ENCODE results near the gene KLHL36.
"Not testable (repeated sequence)": the region's sequence is repeated elsewhere in the genome, so short reads cannot be mapped to it uniquely, and the experiment has no call there.

The KLHL36 gene

DNA sequence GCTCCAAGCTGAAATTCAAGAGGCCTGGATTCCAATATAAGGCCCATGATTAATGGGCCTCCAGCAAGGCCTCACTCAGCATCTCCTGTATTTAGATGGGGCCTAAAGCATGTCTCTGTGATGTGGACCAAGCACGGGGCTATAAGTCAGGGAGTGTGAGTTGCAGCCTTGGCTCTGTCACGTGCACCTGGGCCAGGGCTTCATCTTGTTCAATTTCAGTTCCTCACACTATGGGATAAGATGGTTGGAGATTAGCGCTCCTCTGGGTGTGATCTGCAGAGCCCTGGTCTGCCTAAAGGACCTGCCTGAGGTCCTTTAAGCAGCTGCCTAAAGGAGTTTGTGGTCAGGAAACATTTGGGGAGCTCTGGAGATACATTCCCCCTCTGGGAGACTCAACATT, 25.2 kb downstream of the KLHL36 start:
- no peak for DNase-seq (ENCODE audit: low read depth)

DNA sequence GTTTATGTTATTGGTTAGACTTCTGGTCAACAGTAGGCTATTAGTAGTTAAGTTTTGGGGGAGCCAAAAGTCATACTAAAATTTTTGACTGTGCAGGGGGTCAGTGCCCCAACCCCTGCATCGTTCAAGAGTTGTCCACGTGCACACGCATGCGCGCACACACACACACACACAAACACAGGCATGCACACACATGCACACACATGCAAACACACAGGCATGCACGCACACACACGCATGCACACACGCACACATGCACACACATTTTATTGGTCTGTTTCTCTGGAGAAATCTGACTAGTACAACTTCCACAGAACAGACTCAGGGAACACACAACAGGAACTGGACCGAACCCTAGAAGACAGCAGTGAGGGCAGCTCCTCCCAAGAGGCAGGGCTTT, 27.1 kb downstream of the KLHL36 start:
- DNase-seq (ENCODE audit: low read depth), result no peak

DNA sequence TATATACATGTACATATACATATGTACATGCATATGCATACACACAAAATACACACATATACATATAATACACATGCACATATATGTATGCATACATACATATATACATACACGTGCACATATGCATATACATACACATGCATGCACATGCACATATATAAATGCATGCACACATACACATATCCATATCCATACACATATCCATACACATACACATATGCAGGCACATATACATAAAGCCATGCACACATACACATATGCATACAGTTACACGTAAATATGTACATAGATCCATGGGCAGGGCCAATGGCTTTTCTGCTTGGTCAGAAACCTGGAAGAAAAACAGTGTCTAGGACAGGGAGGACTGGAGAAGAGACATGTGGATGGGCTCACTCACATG, 27.6 kb downstream of the KLHL36 start:
- DNase-seq (ENCODE audit: low read depth), result no peak

DNA sequence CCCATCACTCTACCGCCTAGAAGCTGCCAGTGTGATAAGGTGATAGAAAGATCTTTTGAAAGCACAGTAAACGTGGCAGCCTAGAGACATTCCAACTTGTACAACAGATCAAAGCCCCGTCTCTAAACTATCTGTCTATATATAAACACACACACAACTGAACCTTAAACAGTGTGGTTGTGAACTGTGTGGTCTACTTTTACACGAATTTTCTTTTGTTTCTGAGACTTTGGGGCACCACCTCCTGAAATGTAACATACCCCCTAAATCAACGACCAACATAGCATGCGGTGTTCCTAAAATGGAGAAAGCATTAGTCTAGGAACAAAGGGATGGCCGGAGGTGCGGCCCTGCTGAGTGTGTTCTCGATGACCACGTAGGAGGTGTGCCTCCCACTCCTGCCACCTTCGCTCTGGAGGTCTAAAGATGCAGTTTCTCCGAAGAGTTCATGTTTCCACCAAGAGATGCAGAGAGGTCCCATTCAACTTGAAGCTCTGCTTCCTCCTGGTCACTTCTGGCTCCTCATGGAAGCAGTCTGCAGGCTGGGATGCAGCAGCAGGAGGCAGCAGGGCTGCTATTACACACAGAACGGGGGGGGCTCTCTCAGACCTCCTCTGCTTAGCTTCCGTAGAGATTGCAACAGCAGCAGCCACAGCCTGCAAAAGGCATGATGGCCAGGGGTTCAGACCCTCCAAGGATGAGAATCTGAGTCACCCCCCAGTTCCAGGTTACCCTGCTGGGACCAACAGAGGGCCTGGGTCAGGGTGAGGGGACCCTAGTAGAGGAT, 28.9 kb downstream of the KLHL36 start:
- DNase-seq (ENCODE audit: low read depth), result no peak

DNA sequence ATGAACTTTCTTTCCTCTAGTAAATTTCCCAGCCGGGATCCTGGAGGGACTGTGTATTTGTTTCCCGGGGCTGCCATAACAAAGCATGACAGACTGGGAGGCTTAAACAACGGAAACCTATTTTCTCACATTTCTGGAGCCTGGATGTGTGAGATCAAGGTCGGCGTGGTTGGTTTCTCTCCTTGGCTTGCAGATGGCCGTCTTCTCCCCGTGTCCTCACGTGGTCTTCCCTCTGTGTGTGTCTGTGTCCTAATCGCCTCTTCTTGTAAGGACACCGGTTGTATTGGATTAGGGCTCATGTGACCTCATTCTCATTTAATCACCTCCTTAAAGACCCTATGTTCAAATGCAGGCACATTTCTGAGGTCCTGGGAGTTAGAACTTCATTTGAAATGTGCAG, 29.5 kb downstream of the KLHL36 start:
- DNase-seq (ENCODE audit: low read depth), result no peak

DNA sequence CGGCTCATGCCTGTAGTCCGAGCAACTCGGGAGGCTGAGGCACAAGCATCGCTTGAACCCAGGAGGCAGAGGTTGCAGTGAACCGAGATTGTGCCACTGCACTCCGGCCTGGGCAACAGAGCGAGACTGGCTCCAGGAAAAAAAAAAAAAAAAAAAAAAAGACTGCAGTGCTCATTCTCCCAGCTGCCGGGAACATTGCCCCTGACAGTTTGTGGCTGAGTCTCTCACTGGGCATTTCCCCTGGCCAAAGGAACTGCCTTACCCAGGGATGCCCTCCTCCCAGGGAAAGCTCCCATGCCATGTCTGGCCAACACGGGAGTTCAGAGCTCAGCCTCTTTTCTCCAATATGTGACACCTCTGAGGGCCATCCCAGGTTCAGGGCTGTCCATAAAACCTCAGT, 30.2 kb downstream of the KLHL36 start:
- no peak for DNase-seq (ENCODE audit: low read depth)

DNA sequence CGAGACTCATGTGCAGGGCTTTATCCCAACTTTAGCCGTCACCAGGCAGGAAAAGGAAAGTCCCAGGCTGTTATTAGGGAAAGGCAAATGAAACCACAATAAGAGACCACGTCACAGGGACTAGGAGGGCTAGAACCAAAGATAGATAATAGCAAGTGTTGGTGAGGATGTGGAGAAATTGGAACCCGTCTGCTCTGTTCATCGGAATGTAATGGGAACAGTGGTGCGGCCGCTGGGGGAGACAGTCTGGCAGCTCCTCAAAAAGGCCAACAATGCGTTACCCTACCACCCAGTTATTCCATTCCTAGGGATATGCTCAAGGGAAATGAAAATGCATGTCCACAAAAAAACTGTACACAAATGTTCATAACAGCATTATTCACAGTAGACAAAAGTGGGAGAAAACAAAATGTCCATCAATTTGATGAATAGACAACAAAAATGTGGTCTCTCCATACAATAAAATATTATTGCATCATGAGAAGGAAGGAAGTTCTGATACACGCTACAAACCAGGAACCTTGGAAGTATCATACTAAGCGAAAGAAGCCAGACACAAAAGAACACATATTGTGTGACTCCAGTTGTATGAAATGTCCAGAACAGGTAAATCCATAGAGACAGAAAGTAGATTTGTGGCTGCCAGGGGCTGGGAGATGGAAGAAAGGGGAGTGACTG, 32.0 kb downstream of the KLHL36 start:
- DNase-seq (ENCODE audit: low read depth), result no peak

DNA sequence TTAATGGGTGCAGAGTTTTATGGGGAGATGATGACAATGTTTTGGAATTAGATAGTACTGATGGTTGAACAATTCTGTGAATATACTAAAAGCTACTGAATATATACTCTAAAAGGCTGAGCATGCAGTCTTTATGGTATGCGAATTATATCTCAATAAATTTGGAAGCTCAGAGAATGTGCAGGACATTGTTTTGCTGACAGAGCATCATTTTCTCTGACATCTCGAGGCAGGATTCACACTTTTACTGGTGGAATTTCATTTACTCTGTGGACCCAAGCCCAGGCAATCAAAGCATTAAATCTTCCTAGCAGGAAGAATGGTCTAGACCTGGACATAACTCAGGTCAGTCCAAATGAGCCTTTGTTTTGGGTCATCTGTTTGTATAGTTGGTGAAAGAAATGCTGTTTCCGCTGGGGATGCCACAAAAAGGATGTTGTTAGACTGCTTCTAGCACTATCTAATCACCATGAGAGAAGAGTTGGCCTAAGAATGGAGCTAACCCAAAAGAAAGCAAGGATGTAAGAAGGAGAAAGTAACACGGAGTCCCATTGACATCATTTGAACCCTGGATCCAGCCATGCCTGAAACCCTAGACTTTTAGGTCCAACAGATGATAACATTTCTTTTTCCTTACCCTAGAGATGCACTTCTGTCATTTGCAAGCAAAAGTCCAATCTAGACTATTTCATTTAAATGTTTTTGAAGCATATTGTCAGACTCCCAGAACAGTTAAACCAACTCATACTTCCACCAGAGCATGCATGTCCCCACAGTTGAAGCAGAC, 32.7 kb downstream of the KLHL36 start:
- no peak for DNase-seq (ENCODE audit: low read depth)

DNA sequence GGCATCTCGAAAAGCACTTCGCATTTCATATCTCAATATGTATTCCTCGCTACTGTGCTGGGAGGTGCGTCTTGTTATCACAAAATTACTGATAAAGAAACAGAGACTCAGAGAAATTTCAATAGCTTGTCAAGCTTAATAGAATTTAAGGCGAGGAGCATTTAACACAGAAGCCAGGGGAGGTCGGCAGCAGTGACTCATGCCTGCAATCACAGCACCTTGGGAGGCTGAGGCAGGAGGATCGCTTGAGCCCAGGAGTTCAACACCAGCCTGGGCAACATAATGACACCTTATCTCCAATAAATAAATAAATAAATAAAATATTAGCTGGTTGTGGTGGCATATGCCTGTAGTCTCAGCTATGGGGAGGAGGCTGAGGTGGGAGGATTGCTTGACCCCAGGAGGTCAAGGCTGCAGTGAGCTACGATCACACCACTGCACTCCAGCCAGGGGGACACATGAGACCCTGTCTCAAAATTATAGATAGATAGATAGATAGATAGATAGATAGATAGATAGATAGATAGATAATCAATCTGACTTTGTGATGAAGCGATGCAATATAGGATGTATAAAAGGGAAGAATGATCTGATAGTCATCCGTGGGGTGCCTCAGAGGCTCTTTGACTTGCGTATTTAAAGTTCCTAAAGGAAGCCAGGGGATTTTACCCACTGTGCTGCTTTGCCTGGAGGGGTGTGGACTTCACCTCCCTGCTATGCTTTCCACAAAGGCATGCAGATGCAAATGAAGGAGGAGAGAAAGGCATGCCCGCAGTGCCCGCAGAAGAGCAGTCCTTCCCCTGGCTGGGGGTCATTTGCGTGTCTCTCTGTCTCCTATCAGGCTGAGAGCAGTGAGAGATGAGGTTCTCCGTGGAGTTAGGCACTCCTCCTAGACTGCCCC, 35.6 kb downstream of the KLHL36 start:
- DNase-seq (ENCODE audit: low read depth), result no peak

DNA sequence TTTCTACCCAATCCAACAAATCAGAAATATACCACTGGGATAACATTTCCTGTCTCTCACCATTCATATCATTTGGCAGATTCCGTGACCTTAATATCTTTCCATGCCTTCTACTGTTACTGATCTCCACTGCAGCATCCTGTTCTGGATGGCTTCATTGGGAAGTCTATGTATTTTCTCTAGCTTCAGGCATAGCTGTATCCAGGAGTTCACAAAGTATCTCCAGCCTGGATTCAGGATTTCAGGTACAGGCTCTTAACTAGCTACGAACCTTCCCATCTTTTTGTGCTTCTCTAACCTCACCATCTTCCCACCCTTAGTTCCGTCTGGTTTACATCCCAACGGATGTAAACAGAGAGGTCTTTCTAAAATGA, 36.3 kb downstream of the KLHL36 start:
- no peak for DNase-seq (ENCODE audit: low read depth)

DNA sequence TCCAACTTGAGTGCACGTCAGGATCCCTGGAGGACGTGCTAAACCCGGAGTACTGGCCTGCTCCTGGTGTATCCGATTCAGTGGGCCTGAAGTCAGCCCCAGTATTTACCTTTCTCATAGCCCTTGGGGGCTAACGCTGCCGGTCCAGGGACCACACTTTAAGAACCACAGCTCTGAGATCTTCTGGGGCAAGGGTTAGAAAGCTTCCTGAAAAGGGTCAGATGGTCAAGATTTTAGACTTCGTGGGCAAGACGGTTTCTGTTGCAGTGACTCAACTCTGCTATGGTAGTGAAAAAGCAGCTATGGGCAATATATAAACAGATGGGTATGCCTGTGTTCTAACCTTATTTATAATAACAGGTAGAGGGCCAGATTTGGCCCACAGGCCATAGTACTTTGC, 36.9 kb downstream of the KLHL36 start:
- DNase-seq (ENCODE audit: low read depth), result no peak

DNA sequence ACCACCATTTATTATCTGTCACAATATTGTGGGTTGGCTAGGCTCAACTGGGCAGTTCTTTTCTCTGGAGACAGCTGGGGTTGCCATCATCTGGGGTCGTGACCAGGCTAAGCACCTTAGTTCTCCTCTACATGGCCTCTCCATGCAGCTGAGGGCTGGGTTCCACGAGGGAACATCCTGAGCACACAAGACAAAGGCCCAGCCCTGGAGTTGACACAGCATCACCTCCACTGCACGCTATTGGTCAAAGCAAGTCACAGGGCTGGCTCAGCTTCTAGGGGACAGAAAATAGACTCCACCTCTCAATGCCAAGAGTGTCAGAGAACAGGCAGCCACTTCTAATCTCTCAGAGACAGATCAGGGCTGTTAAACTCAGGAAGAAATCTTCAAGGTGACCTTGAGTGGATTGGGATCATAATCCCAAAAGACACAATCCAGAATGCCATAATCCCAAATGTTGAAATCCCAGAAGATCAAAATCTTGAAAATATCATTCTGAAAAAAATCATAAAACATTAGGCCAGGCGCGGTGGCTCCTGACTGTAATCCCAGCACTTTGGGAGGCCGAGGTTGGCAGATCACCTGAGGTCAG, 38.5 kb downstream of the KLHL36 start:
- no peak for DNase-seq (ENCODE audit: low read depth)

DNA sequence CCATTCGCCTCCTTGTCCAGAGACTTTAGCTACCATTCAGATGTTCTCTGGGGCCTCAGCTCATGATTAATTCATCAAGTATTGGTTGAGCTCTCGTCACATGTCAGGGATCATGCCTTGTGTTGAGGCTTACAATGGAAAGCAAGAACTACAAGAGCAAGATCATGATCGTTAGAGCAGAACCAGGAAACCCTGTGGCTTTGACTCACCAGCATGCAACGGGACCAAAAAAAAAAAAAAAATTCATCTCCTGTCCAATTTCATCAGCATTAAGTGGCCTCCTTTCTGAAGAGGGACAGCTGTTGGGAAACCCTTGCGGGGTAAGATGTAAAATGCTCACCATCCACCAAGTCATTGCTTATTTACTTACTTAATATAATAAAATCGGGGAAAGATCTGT, 39.4 kb downstream of the KLHL36 start:
- no peak for DNase-seq (ENCODE audit: low read depth)

DNA sequence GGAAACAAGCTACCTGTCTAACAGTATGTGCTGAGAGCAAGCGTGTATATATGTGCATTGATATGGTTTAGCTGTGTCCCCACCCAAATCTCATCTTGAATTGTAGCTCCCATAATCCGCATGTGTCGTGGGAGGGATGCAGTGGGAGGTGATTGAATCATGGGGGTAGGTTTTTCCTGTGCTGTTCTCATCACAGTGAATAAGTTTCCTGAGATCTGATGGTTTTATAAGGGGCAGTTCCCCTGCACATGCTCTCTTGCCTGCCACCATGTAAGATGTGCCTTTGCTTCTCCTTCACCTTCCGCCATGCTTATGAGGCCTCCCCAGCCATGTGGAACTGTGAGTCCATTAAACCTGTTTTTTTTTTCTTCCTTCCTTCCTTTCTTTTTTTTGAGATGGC, 39.9 kb downstream of the KLHL36 start:
- not testable (repeated sequence) for DNase-seq (ENCODE audit: low read depth)

DNA sequence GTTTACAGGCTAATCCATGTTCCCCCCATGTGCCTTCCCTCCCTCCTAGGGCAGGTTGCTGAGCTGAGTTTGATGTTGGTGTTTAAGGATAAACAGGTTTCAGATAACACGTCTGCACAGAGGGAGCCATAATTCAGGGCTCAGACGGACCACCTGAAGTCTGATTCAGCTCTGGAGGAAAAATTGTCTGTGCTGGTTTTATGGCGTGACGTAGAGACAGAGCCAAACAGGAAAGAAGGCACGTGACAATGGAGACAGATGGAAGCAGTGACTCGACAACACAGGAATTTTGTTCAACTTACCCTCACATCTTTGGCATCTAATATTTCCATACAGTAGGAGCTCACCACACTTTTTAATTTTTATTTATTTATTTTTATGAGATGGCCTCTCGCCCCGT, 40.8 kb downstream of the KLHL36 start:
- no peak for DNase-seq (ENCODE audit: low read depth)

DNA sequence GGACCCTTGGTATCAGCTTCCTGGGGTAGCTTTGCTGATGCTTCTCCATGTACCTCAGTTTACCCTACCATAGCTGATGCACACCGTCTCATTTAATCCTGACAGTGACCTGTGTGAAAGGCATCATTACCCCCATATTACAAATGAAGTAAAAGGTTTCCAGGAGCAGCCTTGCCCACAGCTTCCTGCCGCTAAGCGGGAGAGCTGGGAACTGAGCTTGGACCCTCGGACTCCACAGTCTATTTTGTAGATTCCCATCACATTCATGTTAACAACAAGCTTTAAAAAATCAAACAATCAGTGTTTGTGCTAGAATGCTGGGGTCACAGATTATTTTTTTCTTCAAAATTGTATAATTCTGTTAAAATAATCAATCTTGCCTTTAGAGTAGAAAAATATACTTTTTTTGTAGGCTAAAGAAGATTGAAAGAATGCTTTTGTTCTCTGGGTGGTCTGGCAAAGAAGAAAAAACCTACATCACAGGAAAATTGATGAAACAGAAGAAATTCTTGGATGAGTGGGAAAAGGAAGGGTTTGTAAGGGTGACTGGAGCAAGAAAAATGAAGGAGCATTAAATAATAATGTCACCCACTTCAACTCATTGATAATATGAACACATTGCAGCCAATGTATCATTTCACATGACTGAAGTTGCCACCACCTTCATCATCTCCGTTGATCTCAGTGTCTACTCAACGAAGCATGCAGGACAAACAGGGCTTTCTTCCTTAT, 41.9 kb downstream of the KLHL36 start:
- DNase-seq (ENCODE audit: low read depth), result no peak

DNA sequence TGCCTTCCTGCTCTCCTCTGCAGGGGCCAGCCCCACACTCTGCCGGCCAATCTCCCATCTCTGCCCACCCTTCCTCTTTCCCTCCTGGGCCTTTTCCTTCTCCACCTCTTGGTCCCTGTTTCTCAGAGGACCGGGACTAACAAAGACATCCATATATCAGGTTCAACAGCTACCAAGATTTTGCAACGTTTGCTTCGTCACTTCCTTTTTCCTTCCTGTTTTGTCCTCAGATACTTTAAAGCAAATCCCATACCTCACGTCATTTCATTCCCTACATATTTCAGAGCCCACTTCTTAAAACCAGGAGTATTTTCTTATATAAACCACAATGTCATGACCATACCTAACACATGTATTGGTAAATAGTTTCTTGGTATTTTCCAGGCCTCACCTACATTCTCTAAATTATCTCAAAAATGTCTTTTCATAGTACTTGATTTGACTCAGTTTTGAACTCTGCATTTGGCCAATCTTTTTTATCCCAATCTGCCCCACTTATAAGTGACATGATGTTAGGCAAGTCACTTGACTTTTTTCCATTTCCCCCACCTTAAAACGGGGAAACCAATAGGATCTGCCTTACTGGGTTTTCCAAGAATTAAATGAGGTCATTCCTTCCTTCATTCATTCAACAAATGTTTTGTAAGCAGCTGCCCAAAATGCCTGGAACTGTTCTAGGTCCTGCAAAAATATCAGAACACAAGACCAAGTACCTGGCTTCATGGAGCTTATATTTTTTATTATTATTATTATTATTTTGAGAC, 44.3 kb downstream of the KLHL36 start:
- DNase-seq (ENCODE audit: low read depth), result no peak

DNA sequence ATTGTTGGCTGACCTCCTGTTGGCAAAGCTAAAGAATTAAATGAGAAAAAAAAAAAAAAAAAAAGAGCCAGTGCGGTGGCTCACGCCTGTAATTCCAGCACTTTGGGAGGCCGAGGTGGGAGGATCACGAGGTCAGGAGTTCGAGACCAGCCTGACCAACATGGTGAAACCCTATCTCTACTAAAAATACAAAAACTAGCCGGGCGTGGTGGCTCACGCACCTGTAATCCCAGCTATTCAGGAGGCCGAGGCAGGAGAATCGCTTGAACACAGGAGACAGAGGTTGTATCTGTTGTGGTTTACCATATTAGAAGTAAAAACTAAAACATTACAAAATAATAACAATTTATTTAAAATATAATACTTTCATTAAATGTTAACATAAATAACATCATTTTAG, 45.6 kb downstream of the KLHL36 start:
- DNase-seq (ENCODE audit: low read depth), result not testable (repeated sequence)

DNA sequence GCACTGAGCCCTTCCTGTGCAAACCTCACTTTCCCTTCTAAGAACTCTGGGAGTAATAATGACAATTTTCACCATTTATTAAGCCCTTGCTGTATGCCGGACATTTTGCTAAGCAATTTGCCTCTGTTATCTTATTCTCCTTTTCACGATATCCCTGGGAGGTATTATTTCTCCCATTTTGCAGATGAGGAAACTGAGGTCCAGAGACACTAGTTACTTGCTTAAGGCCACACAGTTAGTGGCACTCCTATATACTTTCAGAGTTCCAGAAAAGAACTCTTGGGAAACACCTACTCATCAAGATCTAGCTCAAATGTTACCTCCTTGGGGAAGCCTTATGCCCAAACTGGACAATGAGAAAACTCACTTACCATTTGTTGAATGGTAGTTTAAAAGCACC, 46.7 kb downstream of the KLHL36 start:
- DNase-seq (ENCODE audit: low read depth), result no peak

DNA sequence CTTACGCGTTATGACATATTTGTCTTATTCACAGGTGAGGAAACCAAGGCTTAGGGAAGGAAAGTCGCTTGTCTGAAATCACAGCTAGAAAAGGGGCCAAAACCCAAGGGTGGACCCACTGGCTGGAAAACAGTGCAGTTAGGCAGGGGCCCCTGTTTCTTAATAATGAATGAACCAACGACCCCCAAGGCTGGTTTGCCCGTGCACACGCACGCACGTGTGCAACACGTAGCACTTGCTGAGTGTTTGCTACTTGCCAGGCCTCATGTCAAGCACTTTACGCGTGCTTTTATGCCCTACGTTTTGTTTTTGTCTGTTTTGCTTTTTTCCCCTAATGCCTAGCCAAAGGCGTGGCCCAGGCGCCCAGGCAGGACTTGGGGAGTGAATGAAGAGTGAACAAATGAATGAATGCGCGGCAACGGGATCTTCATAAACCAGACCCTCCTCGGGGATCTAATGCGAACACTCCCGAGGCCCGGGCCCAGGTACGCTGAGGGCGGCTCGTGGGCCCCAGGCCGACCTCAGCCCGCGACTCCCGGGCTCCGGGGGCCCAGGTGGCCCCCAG, 50.9 kb downstream of the KLHL36 start:
- DNase-seq (ENCODE audit: low read depth), result peak; percentile 0

Data from stimulated activated CD8-positive, alpha-beta memory T cell treated with anti-CD3 and anti-CD28 coated beads, Interleukin-4, amount 100 ng/mL, for 24 hours (primary cell).